ENCODE results near the gene CLRN1.

The CLRN1 gene

GRCh38 chr3:150877303-150877702 is 95.2 kb downstream of the CLRN1 start:
- Mint-ChIP-seq H3K27ac (ENCODE audit: low read depth) (no peak overlapping the region), H3K9me3 (no peaks in the 10 kb centered on the region), H3K4me1 (no peaks in the 10 kb centered on the region), H3K27me3 (peaks cover 9% of the 10 kb centered on the region), H3K4me3 (no peak overlapping the region), H3K36me3 (ENCODE audit: insufficient read depth) (no peaks in the 10 kb centered on the region)
- ATAC-seq (replicated peaks; ENCODE audit: extremely low read depth, poor library complexity, severe bottlenecking) (no peak), DNase-seq (ENCODE audit: low spot score in 2 of 2) (no peak)

DNA sequence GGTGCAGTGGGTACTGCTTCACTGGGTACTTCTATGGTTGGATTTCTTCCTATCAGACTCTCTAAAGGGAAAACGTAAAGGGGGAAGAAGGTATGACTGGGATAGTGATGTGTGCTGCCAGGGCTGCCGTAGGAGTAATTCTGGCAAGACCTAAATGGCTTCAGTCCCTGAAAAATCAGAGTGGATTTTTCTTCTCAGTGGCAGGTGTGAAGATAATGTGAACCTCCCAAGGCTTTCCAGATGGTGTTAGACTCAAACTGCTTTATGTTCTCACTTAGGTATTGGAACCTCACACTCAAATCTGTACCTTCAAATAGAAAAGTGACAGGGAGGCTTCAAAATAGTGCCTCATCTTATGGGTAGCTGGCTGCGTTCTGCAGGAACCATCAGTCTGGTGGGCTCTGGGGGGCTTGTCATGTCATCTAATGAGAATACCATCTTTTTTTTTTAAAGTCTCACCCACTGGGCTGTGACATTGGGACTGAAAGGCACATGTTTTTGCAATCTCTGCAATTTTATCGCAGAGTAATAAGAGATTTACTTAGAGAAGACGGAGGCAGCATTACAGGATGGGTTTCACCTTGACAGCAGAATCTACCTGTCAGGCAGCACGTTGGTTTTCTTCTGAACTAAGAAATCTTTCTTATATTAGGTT is 95.8 kb downstream of the CLRN1 start:
- H3K9me3 Mint-ChIP-seq, result no peaks in the 10 kb centered on the region
- H3K27ac Mint-ChIP-seq (ENCODE audit: low read depth), result no peak overlapping the region
- no peaks in the 10 kb centered on the region for H3K4me1 Mint-ChIP-seq
- H3K4me3 Mint-ChIP-seq, result no peak overlapping the region
- no peak for ATAC-seq (replicated peaks; ENCODE audit: extremely low read depth, poor library complexity, severe bottlenecking)
- H3K27me3 Mint-ChIP-seq, result peaks cover 9% of the 10 kb centered on the region
- DNase-seq (ENCODE audit: low spot score in 2 of 2), result no peak
- no peaks in the 10 kb centered on the region for H3K36me3 Mint-ChIP-seq (ENCODE audit: insufficient read depth)
